ENCODE results near the gene RASSF1.
A peak's percentile ranks its signal among the peaks of the same experiment; 100 is the strongest.
"Not testable (repeated sequence)": the region's sequence is repeated elsewhere in the genome, so short reads cannot be mapped to it uniquely, and the experiment has no call there.

RASSF1 gene

DNA sequence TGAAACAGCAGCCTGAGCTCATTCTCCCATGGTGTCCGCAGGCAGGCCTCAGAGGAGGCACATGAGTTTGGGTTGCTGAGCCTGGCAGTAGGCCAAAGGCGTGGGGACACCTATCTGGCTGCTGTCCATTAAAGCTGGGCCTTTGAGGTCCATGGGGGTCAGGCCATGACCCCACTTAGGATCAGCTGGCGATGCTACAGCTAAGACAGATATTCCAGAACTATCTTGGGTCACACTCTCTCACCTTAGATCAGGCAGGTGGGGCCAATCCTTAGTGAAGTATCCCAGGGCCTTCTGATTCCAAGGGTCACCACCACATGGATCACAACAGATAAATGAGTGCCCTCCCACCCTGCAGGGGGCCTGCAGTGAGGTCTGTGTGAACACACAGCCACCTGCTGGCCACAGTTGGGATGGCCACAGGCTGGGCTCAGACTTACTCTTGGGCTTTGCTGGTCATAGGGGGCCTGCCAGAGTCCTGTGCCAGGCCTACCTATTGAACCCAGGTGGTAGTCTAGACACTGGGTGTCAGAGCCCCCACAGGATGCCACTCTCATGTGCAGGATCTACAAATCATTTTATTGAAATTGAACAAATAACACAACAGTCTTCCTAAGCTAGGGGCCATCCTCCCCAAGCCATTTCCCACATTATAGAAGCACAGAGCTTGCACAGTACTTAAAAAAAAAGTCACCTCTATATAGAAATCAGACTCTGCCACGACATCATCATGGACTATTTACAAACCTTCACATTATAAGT, 16.1 kb downstream of the RASSF1 start:
- DNase-seq (ENCODE audit: low read depth in 1 of 2, low spot score in 1 of 2): peak in 1 of 2 donors; percentile 51

DNA sequence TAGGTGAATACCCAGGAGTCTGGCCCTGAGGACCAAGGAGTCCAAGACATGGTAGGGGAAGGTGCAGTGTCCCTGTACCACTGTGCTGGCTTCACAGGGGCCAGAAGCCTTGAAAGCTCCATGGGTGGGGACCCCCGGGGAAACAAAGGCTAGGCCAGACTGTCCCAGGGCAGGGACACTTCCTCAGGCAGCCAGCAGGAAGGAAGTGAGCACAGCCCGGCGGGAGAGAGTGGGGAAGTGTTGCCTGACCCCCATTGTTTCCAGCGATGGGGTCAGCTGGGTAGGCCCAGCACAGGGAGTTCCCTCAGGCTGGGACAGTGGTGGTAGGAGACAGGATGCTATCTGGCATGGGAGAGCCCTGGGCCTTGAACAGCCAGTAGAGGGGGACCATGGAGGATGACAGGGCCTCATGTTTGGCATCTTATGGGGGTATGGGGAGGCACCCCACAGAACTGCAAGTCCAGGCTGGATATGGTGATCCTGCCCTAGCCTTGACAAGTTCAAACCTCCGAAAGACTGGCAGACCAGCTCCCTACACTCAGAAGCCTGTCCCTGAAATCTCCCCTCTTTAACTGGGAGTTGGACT, 16.9 kb downstream of the RASSF1 start:
- DNase-seq (ENCODE audit: low read depth in 1 of 2, low spot score in 1 of 2): no peak

GRCh38 chr3:50323092-50323600, 17.5 kb downstream of the RASSF1 start:
- no peak for DNase-seq (ENCODE audit: low read depth in 1 of 2, low spot score in 1 of 2)

GRCh38 chr3:50322386-50323091, 18.1 kb downstream of the RASSF1 start, which contains the start of gene HYAL2:
HYAL2 (minus strand) TSS chr3:50322745; CDS start chr3:50320489, 2,256 bp downstream.
- no peak for DNase-seq (ENCODE audit: low read depth in 1 of 2, low spot score in 1 of 2)

DNA sequence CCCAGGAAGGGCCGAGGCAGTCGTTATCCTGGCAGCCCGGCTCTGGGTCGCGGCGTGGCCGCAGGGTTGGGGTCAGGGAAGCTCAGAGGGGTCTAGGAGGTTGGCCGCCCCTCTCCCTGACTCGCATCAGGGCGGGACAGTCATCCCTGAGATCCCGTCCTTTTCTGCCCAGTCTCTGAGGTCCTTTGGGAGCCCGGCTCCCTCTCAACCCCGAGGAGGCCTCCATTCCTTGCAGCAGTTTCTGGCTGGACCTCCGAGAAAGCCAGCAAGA, 18.6 kb downstream of the RASSF1 start:
- DNase-seq (ENCODE audit: low read depth in 1 of 2, low spot score in 1 of 2): no peak

DNA sequence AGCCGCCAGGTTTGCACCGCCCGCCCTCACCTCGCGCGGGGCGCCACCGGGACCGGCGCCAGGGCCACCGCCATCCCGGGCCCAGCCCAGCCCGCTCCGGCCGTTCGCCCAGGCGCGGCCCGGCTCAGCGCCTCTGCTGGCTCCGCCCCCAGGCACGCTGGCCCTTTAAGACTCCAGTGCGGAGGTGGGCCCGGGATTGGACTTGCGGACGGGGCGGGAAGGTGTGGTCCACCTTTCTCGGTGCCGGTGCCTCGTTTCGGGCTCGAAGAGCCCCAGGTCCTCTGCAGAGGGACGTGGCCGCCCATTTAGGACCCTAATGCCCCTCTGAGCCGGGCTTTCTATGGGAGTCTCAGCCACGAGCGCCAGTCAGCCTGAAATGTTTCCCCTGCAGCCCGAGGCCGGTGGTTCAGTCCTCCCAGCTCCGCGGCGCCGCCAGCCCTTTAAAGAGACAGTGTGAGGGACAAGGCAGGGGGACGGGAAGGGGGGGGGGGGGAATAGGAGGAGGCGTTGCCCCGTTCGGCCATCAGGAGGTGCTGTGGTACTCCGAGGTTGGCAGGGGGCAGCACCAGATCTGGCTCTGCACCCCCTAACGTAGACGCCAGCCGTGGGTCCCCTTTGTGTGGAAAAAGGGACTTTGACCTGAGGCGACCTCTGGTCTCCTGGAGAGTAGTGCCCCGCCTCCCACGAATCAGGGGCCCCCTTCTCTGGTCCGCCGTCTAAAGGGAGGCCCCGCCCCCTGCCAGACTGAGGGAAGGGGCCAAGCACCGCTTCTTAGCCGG, 19.1 kb downstream of the RASSF1 start:
- DNase-seq (ENCODE audit: low read depth in 1 of 2, low spot score in 1 of 2): peak; percentile 71 to 72

GRCh38 chr3:50320853-50321335, 19.7 kb downstream of the RASSF1 start:
- peak in 1 of 2 donors; percentile 55 for DNase-seq (ENCODE audit: low read depth in 1 of 2, low spot score in 1 of 2)

GRCh38 chr3:50319894-50320625, 20.6 kb downstream of the RASSF1 start:
- DNase-seq (ENCODE audit: low read depth in 1 of 2, low spot score in 1 of 2): no peak

- no peak for DNase-seq (ENCODE audit: low read depth in 1 of 2, low spot score in 1 of 2)
Observed at GRCh38 chr3:50319181-50319893, 21.3 kb downstream of the RASSF1 start.

GRCh38 chr3:50318615-50319014, 22.0 kb downstream of the RASSF1 start:
- DNase-seq (ENCODE audit: low read depth in 1 of 2, low spot score in 1 of 2): no peak

GRCh38 chr3:50318163-50318562, 22.5 kb downstream of the RASSF1 start:
- DNase-seq (ENCODE audit: low read depth in 1 of 2, low spot score in 1 of 2): no peak

DNA sequence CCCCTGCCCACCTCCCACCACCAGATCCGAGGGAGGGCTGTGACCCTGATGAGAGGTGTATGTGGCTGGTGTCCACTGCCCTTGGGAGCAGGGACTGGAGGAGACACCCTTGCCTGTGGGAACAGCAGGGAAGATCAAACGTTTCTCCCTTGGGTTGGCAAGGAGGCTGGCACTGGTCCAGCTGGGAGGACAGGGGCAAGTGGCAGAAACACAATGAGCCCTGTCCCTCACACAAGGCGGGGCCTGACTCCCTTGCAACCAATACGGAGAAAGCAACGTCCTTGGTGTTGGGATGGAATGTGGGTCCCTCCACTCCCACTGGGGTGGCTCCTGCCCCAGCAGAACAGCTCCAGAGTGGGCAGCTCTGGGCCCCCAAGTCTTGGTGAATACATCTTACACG, 23.3 kb downstream of the RASSF1 start:
- DNase-seq (ENCODE audit: low read depth in 1 of 2, low spot score in 1 of 2): no peak

- DNase-seq (ENCODE audit: low read depth in 1 of 2, low spot score in 1 of 2): peak; percentile 36 to 49
Observed at GRCh38 chr3:50316657-50317242, 23.9 kb downstream of the RASSF1 start.

DNA sequence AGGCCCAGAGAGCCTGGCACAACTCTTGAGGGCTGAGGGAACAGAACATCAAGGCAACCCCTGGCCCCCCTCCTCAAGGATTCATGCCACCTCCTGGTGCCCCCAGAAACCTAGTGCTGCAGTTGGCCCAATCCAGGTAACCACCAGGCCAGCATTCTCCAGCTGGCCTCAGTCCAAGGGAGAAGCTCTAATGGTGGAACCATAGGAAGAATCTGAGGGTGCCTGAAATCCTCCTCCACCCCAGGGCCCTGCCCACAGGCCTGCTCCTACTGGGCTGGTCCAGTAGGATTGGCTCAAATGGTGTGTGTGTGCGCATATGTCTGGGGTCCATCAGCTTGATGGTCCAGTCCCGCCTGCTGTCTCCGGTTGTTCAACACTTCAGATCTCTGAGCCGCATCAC, 25.8 kb downstream of the RASSF1 start:
- no peak for DNase-seq (ENCODE audit: low read depth in 1 of 2, low spot score in 1 of 2)

- no peak for DNase-seq (ENCODE audit: low read depth in 1 of 2, low spot score in 1 of 2)
Observed at GRCh38 chr3:50314342-50314741, 26.3 kb downstream of the RASSF1 start.

GRCh38 chr3:50312041-50312440, 28.6 kb downstream of the RASSF1 start:
- not testable (repeated sequence) for DNase-seq (ENCODE audit: low read depth in 1 of 2, low spot score in 1 of 2)

DNA sequence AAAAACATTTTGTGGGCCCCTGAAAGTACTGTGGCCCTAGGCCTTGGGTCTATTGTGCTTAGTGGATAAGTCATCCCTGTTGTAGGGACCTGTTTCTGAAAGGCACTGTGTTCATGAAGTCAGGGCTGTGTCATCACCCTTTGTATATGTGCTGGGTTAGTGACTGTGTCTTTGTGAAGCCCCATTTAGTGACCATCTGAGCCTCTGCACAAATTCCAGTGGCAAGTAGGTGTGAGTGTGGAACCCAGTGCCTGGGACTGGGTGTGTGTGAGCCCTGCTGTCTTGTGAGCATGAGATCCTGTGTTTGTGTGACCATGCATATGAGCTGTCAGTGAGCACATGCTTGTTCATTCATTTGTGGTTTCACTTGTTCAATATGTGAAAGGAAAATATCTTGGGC, 36.0 kb downstream of the RASSF1 start:
- DNase-seq (ENCODE audit: low read depth in 1 of 2, low spot score in 1 of 2): no peak

DNA sequence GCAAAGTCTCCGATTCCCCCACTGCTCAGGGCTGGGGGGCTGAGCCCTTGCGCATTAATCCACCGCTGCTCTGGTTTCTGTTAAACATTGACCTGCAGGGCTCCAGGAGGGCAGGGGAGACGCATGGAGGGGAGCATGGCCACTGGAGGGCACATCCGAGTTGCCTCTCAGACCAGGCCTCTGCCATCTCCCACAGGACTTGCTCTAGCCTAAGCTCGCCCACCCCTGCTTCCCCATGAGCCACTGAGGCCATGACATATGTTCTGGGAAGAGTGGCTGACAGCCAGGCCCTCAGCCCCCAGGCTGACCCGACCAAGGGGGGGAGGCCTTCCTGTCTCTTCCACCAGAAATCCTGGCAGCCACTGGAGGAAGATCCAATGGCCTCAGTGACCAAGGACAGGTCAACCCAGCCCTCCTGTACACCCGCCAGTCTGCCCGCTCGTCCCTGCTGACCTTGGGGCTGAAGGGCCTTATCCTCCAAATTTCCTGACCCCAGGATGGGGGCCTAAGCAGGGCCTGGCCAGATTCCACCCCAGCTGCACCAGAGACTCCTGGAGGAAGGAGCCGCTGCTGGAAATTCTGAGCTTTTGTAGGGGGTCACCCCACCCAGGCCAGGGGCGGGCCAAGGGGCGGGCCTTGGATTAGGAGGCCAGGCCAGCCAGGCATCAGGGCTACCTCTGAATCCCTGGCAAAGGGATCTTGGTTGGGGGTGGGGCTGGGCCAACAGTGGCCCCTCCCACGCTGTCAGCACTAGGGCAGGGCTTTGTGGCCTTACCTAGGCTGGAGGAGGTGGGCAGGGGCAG, 37.4 kb downstream of the RASSF1 start, which contains the start of gene HYAL1:
Gene HYAL1, minus strand, starts transcription at position 562 of the 803 bp plus-strand sequence. CDS start 618 bp downstream, outside the sequence.
- DNase-seq (ENCODE audit: low read depth in 1 of 2, low spot score in 1 of 2): no peak

All from stimulated activated CD4-positive, alpha-beta T cell treated with anti-CD3 and anti-CD28 coated beads, Interleukin-15, amount 100 ng/mL, for 1 hour (primary cell).